Daoy (cell line): ENCODE results near the gene CDK15. TPM values are rescaled to one million over a fixed set of nuclear protein-coding genes. Genes with fewer than 3 reads are reported as not detected.
"Not testable (repeated sequence)": the region's sequence is repeated elsewhere in the genome, so short reads cannot be mapped to it uniquely, and the experiment has no call there.

ENCODE experiments used
- DNase-seq: peaks from one replicate; pipeline ENCODE4 v3.0.0-alpha.2; 2015; ENCODE audit warnings: low read depth
- total RNA-seq: library from RNA; depleted of rRNA; stranded (reverse); fragments of >200 nt; shearing (Covaris generic); gene quantifications from 2 replicates; pipeline ENCODE4 v1.2.3, GENCODE V29; 2014

The CDK15 gene
- total RNA-seq, 1 experiment from 2014 or later: 14.9 TPM

DNA sequence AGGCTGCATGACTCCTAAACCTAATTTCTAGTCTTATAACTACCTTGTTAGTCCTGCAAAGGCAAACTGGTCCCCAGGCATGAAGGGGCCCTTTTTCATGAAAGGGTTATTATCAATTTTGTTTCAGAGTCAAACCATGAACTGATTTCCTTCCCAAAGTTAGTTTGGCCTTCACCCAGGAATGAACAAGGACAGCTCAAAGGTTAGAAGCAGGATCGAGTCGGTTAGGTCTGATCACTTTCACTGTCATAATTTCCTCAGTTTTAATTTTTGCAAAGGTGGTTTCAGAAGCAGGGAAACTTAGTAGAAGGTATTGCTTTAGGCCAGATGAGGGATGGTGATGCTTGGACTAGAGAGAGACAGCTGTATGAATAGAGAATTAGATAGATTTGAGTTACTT, 16.9 kb upstream of the CDK15 start:
- DNase-seq: no peak

DNA sequence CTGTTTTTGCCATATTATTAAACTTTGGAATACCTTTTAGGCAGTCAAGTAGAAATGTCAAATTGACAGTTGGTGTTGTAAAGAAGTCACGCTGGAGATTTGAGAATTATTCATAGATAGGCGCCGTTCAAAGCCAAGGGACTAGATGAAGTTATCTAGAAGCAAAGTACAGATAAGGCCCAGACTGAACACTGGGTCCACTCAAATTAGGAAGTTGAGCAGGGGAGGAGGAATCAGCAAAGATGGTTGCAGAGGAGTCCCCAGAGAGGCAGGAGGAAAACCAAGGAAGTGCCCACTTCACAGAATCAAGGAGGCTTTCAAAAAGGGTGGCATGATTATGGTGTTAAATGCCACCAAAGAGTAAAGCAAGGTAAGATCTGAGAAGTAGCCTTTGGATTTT, 16.0 kb upstream of the CDK15 start:
- no peak for DNase-seq

DNA sequence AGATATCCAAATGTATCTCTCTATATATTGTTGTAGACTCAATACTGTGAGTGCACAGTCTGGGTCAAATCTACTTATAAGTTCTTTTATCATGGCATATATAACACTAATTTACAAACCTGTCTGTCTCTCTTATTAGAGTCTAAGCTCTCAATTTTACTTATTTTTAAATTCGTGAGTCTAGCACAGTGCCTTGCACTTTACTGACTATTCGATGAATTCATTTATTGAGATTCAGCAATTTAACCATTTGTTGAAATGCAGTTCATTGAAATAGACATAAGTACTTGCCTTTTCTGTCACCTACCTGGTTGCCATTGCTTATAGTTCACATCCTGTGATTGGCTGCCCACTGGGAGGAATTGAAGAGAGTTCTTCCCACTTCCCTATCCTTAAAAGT, 15.3 kb upstream of the CDK15 start:
- no peak for DNase-seq

DNA sequence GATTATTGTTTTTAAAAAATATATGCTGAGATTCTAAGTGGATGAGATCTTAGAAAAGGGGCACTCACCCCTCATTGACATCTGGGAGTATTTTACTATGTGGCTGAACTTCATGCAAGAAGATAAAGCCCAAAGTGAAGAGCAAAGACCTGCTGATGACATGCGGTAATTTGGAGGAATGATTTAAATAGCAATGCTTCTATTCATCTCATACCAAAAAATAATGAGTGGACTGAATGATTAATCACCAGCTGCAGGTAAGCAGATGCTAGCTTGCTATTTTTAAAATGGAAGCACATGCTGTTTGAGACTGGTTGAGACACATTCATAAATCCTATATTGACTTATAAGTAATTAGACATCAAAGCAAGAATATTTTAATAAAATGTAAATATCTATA, 12.7 kb upstream of the CDK15 start:
- DNase-seq: no peak

DNA sequence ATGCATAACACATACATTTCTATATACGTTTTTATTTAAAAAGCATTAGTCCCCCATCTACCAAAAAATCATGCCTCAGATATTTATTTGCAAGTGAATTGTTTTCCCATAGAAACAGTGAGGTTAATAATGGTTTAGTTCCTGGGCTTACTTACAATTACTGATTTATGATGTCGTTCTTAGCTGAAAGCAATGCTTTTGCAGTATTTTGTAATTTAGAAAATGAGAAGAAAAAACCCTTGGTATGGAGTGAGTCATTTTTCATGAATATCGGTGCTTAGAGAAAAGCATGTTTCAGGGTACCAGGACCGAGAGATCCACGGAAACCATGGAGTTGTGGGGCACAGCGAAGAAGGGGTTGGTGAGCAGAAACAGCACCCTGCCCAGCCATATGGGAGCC, 12.0 kb upstream of the CDK15 start:
- no peak for DNase-seq

DNA sequence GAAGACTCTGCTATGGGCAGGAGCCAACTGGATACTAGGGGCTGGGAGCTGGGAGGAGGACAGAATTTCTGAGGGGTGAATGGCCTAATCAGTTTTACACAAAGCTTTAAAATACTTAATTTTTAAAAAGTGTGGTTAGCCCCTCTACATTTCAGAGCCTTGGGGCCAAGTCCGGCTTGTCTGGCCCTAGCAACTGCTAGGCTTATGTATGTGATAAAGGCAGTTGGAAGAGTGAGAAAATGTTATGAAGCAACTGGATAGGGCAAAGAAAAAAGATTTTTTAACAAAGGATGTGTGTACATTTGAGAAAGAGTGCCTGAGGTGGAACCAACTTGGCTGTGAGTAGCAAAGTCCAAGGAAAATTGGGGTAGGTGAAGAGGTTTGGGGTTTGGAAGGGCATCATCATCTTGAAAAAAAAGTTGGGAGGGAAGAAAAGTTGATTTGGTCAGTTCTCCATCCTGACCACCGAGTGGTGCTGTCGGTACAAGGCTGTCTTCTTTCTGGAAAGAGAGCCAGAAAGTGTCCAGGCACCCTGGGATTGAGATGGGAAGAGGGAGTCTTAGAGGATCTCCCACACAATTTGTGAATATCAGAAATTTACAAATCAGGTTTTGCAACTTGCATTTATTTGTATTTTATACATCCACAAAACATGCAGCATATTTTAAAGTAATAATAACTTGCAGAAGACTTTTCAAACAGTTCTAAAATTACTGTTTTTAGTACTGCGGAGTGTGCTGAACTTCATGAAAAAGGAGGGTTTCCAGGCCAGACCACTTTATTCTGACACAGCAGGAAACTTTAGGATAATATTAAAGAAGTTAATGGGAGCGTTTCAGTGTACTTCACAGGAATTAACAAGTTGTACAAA, 10.5 kb upstream of the CDK15 start:
- DNase-seq: peak; percentile 69

DNA sequence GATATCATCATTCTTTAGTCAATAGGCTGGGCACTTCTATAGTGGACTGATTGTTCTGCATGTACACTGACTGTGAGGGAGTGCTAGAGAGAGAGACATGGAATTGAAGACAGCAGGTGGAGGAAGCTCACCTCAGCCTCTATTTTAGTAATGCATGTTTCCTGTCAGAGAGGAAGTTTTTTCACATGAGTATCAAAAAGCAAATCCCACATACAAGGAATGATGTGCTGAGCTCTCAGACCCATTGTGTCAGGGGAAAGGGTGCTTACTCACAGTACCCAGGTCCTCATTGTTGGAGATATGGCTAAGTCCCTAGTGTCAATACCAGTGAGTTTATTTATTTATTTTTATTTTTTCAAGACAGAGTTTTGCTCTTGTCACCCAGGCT, 9.9 kb upstream of the CDK15 start:
- DNase-seq: no peak

DNA sequence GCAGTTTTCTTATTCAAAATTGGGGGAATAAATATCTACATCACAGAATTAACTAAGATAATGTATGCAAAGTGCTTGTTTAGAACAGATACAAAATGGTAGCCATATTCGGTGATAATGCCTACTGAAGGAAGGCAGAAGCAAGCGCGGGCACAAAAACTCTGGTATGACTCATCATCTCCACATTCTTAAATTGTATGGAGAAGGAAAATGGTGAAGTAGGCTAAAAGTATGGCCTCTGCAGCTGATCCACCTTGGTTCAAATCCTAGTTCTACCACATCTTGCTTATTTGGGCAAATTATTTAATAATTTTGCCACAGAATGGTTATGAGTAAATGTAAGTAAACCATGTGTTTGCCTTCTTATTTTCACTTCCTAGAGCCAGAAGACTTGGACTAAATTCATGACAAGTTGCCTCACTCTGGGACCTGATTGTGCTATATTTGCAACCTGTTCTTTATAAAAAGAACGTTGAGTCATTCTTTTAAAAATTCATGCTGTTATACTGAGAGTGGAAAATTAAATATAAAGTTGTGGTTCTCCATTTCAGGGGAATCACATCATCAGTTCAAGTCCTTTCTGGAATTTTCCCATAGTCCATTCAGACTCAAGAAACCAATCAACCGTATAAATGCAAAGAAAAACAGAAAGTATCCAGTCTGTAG, 9.0 kb upstream of the CDK15 start:
- DNase-seq: peak; percentile 46

DNA sequence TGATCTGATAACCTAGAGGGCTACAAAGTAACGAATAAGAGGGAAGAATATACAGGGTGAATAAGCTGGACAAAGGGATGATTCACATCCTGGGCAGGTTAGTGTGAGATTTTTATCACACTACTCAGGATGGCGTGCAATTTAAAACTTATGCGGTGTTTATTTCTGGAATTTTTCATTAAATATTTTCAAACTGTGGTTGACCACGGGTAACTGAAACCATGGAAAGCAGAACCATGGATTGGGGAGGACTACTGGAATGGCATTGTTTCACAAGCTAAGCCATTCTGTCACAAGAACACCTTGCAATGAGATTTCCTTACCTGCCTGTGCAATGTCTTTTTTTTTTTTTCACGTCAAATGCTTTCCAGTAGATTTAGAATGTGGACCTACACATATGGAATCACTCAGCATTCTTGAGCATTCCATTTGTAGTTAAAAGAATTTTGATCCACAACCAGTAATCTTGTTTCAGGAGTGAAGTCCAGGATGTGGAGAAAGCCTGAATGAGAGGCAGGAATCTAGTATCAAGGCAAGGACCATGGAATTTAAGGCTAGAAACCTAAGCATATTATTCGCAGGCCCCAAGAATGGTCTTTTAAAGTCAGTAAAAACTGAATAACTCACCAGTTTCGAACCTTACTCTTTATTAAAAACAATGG, 8.0 kb upstream of the CDK15 start:
- DNase-seq: peak; percentile 87

DNA sequence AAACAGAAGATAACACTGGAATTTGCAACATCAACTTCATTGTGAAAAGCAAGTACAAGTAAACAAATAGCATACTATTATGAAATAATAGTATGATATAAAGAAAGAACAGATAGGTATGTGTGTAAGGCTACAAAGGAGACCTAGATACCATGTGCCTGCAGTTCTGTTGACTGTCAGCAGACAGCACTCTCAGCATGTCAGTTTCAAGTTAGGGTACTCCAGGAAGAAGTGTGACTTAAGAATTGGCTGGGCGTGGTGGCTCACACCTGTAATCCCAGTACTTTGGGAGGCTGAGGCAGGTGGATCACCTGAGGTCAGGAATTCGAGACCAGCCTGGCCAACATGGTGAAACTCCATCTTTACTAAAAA, 7.4 kb upstream of the CDK15 start:
- DNase-seq: peak; percentile 67

DNA sequence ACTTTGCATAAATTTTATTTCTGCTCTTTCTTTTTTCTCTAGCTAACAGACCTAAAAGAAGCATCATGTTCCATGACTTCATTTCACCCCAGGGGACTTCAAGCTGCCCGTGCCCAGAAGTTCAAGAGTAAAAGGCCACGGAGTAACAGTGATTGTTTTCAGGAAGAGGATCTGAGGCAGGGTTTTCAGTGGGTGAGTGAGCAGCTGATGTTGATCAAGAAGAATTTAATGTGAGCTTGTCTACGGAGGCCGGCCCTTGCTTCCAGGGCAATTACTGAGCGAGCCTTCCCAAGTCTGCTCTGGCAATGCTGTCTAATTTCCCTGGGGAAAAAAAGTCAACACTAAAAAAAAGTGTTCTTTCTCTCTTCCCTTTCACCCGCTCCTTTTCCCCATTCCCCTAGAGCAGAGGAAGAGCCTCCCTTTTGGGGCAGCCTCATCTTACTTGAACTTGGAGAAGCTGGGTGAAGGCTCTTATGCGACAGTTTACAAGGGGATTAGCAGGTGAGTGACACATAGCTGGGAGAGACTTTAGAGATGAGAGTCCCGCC, 1.2 kb downstream of the CDK15 start:
- peak; percentile 59 for DNase-seq

DNA sequence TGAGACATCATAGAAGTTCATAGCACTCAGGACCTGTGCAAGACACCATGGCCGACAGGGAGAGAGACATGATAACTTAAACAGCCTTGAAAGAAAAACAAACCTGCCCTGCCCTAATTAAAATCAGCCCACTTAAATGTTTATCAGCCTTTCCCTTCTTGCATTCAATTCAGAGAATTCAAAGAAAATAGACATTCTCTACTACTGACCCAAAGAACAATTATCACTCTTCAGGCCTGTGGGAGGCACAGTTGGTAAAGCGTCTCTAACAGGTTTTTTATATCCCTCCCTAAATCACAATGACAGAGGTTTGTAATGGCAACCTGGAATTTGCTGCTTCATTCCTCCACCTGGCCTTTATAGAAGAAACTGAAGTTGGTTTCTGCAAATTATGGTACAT, 1.7 kb downstream of the CDK15 start:
- DNase-seq: no peak

DNA sequence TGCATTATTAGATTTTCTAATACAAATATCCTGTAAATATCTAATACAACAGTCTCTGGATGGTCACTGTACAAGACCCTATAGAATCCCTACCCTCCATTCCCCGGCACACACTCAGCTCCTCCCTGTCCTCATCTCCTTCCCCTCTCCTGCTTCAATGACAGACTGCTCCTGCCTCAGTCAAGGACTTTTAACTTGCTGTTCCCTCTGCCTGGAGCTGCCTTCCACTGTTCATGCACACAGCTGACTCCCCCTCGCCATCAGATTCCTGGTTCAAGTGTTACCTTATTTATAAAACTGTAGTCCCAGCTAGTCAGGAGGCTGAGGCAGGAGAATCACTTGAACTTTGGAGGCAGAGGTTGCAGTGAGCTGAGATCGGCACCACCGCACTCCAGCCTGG, 3.3 kb downstream of the CDK15 start:
- no peak for DNase-seq

DNA sequence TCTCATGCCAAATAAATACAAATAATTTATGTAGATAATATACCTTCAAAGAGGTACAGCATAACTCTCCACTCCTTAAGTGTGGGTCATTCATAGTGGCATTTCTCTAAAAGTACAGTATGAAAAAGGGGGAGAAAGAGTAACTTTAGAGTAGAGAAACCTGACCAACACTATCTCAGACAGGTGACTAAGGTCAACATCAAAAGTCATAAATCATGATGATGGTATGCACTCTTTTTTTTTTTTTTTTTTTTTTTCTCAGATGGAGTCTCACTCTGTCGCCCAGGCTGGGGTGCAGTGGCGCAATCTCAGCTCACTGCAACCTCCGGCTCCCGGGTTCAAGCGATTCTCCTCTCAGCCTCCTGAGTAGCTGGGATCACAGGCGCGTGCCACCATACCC, 4.3 kb downstream of the CDK15 start:
- not testable (repeated sequence) for DNase-seq

DNA sequence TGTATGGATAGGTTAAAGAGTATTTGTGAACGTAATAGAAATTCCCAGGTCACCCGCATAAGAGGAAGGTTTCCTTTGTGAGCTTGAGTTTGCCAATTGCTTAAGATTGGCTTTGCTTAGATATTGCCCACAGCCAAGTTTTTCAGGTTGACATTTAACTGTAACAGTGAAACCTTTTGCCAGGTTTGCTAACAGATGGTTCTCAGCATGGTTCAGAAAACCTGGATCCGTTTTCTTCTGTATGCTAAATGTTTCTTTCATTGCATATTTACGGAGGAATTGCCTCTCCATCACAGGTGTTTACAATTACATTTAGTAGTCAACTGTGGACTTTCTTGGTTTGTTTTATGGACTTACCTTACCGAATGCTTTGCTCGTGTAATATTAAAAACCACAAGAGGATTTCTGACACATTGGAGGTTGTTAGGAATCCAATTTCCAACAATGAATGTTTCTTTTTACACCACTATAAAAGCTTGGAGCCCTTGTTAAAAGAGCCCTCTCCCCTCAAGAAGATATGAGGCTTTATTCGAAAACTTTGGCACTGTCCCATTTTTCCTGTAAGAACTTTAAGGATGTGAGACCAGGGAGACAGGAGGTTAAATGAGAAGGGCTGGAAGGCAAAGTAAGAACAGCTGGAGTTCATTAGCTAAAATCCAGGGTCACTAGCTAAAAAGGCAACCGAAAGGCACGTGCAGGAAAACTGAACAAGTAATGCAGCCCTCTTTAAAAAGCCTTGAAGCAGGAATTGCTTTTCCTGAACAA, 7.8 kb downstream of the CDK15 start:
- no peak for DNase-seq

DNA sequence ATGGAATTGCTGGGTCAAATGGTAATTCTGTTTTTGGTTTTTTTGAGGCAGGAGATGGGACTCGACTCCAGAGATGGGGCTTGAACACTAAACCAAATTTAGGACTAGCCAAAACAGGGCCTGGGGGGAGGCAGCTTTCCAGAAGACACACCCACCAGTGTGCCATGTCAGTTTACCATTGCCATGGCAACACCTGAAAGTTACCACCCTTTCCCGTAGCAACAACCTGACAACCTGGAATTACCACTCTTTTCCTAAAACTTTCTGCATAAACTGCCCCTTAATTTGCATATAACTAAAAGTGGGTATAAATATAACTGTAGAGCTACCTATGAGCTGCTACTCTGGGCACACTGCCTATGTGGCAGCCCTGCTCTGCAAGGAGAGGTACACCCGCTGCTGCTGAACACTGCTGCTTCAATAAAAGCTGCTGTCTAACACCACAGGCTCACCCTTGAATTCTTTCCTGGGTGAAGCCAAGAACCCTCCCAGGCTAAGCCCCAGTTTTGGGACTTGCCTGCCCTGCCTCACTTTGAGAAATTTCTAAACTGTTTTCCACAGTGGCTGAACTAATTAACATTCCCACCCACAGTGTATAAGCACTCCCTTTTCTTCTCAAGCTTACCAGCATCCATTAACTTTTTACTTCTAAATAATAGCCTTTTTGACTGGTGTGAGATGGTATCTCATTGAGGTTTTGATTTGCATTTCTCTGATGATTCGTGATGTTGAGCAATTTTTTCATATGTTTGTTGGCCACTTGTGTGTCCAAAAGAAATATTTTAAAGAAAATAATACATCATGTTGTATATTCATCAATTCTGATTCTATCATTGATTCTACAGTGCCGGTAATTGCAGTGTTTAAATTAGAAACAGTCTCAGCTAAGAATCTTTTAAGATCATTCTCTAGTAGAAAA, 10.6 kb downstream of the CDK15 start:
- DNase-seq: no peak

DNA sequence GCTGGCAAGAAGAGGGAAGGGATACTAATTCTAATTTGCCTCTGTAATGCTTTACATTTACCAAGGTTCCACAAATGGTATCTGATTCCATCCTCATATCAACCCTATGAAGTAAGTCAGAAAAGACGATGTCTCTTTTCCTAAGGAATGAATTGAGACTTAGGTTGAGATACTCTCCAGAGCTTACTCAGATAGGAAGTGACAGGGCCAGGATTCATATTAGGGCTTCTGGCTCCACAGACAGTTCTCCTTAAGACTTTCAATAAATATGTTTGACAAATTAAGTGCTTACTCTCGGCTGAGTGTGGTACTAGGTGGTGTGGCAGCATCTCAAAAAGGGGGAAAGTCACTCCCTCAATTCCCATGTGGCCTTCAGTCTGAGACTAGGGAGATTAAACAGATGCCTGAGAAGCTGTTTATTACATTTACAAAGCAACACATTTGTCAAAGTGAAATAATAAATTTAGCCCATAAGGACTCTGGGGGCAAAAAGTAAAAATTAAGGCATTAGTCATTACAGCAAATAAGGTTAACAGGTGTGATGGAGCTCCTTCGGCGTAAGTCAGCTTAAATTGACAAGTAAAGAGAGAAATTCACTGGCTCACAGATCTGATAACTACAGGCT, 14.2 kb downstream of the CDK15 start:
- DNase-seq: no peak

DNA sequence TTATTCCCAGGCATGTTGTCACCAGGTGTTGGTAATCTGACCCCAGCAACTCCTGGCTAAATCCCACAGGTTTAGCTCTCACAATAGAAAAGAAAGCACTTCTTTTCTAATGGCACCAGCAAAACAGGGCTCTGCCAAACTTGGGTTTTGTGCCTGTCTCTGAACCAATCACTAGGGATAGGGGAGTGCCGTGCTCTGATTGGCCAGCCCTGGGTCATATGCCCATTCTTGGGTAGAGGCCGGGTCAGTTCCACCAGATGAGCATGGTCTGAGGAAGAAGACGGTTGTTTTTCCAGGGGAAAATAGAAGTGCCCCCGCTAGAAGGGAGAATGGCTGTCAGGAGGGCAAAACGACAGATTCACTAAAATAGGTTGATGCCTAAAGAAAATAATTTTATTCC, 14.7 kb downstream of the CDK15 start:
- no peak for DNase-seq

DNA sequence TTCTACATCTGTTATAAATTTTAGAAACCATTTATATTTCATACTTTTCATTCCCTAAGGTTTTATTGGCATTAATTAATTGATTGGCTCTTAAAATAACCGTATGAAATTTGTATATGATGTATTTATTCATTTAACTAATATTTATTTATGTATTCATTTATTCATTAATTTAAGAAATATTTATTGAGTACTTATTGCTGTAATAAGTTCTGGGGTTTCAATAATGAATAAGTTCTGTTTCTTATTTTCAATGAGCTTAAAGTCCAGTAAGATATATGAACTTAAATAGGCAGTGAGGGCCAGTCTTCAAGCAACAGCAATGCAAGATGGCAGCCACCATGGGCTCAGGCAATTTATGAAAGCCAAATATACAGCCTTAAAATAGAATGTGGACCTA, 17.9 kb downstream of the CDK15 start:
- no peak for DNase-seq

DNA sequence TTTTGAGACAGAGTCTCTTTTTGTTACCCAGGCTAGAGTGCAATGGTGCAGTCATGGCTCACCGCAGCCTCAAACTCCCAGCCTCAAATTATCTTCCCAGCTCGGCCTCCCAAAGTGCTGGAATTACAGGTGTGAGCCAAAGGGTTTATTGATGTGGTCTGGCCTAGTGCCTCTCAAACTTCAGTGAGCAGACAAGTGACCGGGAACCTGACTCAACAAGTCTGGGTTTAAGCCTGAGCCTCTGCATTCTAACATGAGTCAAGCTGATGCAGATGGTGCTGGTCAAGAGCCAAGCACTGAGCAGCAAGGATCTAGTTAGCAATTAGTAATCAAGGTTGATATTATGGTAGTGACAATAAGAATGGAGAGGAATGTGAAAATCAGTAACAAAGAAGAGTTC, 21.3 kb downstream of the CDK15 start:
- peak; percentile 25 for DNase-seq
